HG02798 (cell line): Measurements from ENCODE around the gene LCN12.
"Not testable (repeated sequence)": the region's sequence is repeated elsewhere in the genome, so short reads cannot be mapped to it uniquely, and the experiment has no call there.

Experiments used
- ATAC-seq: cut with Tn5 transposase; IDR thresholded peaks from one replicate; pipeline ENCODE4 v1.9.1; 2021; ENCODE audit warnings: mild to moderate bottlenecking; ENCODE audit not compliant: unreplicated experiment, poor library complexity

LCN12 gene

DNA sequence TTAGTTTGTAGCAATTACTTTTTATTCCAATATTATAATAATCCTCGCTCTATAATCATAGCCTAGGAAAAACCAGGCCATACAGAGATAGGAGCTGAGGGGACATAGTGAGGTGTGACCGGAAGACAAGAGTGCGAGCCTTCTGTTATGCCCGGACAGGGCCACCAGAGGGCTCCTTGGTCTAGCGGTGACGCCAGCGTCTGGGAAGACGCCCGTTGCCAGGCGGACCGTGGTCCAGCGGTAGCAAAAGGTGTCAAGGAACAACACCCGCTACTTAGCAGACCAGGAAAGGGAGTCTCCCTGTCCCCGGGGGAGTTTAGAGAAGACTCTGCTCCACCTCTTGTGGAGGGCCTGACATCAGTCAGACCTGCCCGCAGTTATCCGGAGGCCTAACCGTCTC is 52.2 kb downstream of the LCN12 start:
- ATAC-seq, result not testable (repeated sequence)
